NCI-H345 (cell line): ENCODE results near the gene ZNF837.
"Not testable (repeated sequence)": the region's sequence is repeated elsewhere in the genome, so short reads cannot be mapped to it uniquely, and the experiment has no call there.

Experiments
- DNase-seq: peaks from one replicate; lab custom pipeline; 2025; lab: John Stamatoyannopoulos, UW

The ZNF837 gene

DNA sequence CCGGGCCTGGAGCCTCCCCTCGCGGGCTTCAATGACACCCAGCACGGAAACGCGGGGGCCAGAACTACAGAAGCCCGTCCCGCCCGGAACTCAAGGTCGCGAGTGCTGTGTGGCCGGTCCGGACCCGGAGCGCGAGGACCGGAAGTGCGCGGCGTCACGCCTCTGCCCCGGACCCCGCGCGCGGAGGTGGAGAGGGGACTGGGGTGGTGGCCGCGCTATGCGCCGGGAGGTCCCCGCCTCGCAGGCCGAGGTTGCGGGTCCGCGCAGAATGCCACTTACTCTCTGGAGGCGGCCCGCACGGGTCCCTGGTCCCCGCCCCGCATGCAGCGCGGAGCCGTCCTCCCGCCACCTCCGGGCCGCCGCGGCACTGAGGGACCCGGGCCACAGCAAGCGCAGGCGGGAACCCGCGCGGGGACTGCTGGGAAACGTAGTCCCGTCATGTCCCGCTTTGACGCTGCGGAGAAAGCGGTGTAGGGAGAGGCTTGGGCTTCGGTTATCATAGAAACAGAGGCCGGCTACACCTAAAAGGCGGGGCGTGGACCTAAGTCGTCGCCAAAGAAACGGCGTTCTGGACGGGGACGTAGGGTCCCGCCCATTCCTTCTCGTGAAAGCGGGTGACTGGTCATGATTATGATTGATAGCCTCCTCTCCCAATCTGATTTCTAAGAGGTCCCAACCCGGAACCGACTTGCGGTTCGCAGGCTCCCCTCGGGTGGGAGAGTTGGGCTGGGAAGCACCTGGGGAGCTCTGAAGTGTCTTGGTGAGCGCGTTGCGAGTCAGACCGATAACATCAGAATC, at the start of gene ZNF837:
Gene ZNF837 (minus strand): TSS at position 369 of the 798 bp plus-strand sequence. CDS start 11,698 bp downstream, outside the sequence.
- peak; percentile 99 for DNase-seq

DNA sequence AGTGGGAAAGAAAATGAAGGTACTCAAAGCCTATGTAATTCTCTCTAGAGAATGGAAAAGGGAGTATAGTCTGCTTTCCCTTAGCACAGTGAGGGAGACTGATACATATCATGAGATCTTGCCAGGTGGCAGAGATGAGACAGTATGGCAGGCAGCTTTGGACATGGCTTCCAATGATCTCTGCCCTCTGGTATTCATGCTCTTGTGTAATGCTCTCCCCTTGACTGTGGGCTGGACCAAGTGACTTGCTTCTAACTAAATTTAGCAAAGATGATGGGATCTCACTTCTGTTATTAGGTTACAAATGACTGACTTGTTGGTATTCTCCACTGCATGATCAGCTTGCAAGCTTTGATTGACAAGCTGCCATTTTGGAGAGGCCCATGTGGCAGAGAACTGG, 48.9 kb upstream of the ZNF837 start:
- DNase-seq = no peak

DNA sequence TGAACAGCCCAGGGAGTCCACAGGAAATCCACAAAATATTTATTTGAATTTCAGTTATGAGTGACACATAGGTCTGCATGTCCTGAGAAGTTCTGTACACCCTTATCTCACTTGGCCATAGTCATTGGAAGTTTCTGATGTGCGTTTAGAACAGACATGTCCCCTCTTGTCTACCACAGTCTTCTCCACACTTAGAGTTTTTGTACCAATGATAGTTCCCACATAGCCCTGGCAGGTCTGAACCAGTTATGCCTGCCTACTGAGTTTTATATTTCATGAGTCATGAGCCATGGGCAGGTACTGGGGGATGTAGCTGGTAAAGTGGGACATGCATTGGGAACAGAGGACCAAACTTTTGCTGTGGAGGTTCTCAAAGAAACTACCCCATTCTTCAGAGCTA, 47.8 kb upstream of the ZNF837 start:
- no peak for DNase-seq

DNA sequence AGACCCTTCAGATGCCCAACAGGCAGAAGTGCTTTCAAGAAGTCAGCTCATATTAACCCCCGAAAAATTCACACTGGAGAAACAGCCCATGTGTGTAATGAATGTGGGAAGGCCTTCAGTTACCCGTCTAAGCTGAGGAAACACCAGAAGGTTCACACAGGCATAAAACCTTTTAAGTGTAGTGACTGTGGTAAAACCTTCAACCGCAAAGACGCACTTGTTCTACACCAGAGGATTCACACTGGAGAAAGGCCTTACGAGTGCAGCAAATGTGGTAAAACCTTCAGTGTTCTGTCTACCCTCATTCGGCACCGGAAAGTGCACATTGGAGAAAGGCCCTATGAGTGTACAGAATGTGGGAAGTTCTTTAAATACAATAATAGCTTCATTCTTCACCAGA, 36.2 kb upstream of the ZNF837 start:
- no peak for DNase-seq

DNA sequence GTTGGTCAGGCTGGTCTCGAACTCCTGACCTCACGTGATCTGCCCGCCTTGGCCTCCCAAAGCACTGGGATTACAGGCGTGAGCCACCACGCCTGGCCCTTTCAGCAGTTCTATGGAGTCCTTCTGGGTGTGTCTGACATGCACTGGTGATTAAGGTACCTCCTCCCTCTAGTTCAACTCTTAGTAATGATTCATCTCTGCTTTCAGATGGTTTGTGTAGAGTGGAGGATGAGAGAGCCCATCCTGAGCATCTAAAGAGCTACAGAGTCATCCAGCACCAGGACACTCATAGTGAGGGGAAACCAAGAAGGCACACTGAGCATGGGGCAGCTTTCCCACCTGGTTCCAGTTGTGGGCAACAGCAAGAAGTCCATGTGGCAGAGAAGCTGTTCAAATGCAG, 35.8 kb upstream of the ZNF837 start:
- DNase-seq = no peak

DNA sequence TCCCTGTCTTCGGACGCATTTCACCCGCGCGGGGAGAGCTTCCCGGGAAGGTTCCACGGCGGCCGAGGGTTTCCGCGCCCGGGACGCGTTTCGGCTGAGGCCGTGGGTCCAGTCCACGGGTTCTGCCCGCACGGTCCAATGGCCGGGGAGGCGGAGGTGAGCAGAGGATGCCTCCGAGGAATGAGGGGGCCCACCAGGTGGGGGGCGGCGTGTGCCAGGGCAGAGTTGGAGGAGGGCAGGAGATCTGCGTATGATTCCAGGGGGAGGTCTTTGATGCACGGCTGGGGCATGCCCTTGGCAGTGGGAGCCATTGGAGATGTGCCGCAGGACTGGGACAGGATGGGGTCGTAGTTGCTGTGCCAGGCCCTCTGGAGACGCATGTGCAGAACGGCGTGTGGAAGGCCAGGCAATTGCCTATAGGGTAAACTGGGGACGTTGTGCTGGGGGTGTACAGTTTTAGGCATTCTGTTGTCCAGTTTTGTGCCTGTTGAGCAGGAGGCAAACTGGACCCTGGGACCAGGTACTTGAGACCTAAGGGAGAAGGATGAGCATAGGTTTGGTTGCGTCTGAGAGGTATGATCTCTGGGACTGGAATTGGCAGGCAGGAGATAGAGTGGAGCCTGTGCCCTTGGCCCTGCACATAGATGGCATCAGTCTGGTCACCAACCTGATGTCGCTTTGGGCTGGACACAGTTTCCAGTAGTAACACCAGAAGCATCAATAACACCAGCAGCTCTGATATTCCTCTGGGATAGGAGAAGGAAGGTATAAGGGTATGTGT, 28.4 kb upstream of the ZNF837 start:
- DNase-seq = no peak

DNA sequence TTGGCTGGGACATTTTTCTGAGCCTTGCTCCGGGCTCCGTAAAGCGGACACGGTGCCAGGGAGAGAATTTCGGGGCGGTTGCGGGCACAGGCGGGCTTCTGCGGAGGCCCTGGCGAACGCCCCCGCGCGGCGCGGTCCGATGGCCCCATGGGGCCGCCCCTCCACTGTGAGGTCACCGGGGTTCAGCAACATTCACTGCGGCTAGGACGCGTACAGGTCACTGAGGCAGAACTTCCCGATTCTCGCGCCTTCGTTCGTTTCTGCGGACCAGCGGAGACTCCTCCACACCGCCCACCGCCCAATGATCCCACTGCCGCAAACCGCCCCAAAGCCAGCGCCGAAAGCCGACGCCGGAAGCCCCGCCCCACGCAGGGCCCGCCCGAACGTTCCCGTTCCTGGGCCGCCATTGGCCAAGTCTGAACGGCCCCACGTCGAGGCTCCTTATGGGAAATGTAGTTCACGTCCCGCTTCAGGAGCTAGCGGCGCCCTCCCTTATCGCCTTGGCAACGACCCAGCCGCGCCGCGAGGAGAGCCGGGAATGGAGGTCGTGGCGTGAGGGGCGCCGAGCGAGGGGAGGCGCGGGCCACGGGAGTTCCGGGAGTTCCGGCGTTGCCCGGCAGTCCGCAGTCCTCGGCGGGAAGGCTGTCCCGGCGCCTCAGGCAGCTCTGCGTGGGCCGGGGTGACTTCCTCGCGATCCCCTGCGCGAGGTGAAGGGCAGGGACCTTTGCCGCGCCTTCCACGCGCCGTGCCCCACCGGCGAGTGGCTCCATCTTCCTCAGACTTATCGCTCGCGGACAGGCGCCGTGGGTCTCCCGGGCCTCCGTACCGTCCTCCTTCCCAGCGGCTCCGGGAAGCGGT, 27.6 kb upstream of the ZNF837 start, which contains the start of gene ZNF584:
Gene ZNF584 (plus strand): TSS at position 498 of the 858 bp plus-strand sequence. CDS start 499 bp downstream, outside the sequence.
- DNase-seq = peak; percentile 93

DNA sequence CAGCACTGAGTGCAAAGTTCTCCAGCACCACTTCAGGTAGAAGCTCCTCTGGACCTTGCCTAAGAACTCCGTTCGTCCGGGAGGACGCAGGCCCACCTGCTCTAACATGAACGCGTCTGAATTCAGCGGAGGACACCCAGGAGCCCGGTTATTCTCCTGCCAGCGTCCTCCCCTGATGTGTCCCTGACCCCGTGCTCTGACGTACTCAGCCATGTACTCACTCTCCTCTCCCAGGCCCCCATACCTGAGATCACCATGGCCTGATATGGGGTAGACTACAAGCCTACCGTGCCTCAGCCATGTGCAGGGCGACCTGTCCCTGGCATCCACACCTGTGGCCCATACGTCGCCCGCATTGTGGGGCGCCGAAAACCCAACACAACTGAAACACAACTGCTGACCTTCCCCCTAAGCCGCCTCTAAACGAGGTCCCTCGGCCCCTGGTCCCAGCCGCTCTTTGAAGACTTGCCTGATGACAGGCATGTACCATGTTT, 26.9 kb upstream of the ZNF837 start:
- DNase-seq = no peak

DNA sequence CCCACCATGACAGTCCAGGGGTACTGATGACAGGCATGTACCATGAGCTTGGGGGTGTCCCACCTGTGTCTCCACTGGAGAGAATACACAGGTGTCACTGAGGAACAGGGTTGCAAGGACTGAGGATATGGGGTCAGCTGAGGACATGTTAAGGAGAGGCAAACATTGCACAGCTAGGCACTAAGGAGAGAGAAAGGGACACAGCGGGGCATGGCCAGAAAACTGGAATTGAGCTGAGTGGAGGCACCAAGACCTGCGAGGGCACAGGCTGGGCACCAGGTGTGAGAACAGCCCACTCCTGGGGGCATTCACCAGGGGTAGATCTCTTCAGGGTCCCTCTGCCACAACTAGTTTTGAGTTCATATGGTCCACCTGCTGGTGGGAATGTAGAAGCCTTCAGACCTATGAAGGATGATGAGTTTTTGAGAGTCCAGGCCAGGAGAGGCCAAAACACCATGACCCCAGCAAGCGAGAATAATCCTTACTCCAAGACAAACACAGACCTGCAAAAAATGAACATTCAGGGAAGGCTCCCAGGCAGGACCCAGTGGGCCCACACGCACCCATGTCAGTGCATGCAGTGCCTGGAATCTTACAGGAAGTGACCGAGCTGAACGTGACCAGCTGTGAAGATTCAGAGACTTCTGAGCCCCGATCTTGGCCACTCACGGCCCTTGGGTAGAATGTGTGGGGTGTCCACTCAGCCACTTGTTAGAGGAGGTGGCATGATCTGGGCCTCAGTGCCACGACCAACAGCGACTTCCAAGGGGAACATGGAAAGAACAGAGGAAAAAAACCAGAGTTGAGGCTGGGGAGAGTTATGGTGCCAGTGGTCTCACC, 26.2 kb upstream of the ZNF837 start:
- no peak for DNase-seq

DNA sequence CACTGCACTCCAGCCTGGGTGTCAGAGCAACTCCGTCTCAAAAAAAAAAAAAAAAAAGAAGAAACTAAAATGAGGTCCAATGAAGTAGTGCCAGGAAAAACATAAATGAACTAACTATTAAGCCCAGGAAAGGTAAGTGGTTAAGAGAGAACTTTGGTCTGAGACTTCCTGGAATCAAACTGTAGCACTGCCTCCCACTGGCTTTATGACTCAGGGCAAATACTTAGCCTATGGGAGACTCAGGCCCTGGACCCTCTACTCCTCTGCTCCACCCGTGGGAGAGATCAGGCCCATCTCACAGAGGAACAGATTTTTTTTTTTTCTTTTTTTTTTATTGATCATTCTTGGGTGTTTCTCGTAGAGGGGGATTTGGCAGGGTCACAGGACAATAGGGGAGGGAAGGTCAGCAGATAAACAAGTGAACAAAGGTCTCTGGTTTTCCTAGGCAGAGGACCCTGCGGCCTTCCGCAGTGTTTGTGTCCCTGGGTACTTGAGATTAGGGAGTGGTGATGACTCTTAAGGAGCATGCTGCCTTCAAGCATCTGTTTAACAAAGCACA, 23.2 kb upstream of the ZNF837 start:
- DNase-seq = not testable (repeated sequence)

DNA sequence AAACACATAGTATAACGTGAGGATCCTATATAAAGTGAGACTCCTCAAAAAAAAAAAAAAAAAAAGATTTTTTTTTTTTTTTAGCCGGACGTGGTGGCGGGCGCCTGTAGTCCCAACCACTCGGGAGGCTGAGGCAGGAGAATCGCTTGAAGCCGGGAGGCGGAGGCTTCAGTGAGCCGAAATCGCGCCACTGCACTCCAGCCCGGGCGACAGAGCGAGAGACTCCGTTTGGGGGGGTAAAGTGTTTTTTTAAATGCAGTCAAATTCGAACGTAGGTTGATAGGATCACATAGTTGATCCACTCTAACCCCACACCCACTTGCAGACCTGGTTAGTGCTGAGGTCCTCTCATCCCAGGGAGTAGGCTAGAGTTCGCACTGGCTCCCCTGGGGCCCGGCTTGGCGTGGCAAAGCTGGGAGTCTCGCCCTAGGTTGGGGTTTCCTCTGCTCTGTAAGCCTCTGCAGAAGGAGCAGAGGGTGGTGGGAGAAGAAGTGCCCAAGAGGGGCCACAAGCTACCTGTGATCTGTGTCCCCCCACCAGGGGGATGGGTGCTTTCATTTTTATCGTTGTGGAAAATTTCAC, 21.1 kb upstream of the ZNF837 start:
- DNase-seq = no peak

DNA sequence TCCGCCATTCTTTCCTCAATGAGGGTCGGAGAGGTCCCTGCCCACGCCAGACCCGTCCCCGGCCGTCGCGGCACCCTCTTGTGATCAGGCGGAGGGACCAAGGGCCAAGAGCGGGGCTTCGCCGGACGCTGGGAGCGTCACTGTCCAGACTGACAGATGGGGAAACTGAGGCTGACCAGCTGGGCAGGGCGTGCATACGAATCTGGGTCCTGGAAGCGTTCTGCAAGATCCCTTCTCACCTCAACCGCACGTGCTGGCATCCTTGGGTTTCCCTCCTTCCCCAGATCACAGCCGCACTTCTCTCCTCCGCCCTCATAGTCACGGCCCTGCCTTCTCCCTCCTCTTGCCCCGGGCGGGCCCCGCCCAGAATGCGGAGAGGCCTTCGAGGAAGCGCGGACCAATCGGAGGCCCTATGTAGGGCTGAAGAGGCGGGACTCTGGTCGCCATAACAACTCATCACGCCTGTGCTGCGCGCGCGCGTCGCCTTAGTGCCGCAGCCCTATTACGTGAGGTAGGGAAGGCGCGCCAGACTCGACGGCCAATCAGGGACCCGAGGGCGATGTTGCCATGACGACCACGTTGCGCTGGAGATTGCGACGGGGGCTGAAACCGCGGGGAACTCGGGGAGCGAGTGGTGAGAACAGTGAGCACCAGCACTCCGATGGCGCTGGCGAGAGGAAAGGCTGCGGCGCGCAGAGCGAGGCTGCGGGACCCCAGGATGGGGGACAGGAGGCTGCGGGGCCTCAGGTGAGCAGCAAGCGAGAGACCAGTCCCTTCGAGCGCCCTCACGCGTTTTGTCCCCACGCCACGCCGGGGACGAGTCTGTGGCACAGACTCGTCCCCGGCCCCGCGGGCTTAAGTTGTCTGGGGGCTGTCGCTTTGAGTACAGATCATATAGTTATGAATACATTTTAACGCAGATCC, 20.3 kb upstream of the ZNF837 start:
- peak; percentile 98 for DNase-seq

DNA sequence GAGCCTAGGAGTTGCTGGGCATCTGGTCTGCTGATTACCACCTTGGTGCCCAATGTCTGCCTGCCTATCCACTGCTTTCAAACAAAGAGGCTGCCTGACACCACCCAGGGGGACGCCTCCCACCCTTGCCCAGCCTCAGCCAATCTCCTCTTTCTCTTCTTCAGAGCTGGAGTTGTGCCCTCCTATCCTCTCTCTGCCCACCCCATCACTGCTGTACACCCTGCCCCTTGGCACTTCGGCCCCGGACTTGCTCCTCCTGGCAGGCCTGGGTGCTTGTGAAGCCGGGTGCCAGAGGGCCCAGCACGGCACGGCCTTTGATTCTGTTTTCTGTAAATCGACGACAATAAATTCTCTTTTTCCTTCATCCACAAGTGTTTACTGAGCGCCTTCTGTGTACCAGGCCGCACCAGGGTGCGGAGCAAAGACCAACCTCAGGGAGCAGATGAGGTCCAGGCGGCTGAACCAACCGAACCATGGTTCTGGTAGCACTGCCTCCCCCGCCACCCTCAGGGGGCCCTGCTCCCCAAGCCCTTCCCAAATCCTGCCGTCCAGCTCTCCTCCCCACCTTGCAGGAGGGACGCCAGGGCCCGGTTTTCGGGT, 19.6 kb upstream of the ZNF837 start:
- peak; percentile 47 for DNase-seq

DNA sequence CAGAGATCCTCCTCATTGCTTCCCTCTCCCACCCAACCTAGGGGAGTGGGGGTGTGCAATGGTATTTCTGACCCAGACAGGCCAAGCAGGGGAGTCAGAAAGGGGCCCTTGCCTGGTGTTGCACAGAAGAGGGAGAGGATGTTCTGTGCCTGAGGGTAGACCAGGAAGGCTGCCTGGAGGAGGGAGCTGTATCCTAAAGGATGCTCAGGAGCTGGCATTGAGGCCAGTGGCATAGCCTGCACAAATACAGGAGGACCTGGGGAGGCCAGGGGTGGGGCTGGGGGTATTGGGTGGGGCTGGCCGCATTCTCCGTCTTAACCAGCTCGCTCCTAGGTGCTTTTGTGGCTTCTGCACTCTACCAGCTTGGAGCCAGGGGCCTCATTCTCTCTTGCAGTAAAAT, 19.1 kb upstream of the ZNF837 start:
- DNase-seq = no peak

DNA sequence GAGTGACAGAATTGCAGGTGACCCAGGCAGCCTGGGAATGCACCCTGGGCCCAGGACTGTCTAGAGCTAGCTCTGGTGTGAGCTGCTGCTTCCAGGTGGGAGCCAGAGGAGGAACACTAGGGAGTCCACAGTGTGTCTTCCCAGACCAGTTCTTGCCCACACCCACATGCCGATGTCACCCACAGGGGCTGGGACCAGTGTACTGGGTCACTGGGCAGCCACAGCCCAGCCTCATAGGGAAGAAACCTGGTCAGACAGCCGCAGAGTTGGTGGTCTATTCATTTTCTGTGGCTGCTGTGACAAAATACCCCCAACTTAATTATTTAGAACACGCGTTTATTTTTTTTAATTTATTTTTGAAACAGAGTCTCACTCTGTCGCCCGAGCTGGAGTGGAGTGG, 17.7 kb upstream of the ZNF837 start:
- no peak for DNase-seq

DNA sequence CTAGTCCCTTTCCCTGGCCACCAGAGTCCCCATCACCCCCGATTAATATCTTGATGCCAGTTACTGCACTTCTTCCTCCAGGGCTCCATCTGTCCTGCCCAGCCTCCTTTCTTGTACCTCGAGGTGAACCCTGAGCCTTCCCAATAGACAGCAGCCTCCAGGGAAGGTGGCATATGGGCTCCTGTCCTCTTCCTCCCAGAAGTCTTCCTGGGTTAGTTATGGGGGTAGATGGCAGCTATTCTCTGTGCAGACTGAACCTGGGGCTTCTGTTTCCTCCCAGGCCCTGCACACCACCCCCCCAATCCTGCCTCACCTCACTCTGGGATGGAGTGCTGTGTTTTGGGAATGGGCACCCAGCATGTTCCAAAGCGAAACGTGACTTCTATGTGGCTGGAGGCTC, 17.3 kb upstream of the ZNF837 start:
- DNase-seq = no peak

DNA sequence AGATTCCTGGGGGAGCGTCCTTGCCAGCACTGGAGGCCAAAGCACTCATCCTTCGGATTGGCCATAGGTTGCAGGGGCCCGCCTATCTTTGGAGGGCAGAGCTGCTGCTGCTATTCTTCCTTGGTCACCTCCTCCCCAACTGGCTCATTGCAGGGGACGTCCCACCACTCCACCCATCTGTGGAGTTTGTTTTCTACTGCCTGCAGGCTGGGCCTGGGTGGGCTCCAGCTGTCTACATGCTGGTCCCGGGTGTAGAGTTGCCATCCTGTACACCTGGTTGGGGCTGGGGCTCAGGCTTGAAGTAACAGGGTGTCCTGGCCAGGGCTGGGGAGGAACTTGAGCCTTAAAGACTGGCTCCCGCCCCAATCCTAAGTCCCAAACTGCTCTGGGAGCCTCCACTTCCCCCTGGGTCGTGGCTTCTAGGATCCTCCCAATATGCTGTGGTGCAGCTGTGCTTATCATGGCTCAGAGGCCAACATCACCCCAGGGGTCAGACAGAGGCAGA, 16.8 kb upstream of the ZNF837 start:
- DNase-seq = no peak

DNA sequence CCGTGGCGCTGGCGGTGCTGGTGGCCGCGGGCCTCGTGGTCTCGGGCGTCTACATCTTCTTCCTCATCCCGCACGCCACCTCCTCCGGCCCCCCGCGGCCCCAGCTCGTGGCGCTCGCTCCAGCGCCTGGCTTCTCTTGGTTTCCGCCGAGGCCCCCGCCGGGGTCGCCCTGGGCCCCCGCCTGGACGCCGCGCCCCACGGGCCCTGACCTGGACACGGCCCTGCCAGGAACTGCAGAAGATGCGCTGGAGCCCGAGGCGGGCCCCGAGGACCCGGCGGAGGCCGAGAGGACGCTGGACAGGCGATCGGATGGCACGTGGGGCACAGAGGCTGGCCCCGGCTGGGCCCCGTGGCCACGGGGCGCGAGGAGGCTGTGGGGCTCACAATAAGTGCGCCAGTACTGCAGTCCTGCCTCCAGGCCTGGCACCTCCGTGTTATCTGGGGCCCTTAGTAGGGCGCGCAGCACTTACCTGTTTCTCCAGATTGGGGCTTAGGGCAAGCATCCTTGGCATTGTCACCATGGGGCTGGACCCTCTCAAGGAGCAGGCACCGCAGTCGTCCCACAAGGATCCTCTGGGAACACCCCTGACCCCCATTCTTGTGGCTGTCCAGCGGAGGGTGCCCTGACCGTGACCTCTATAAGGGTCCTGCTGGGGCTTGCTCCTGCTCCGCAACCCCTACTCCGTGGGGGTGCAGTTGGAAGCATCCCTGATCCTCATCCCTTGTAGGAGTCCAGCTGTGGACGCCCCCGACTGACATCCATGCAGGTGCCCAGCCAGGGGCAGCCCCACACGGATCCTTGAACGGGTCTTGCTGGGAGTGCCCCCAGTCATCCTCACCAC, 16.1 kb upstream of the ZNF837 start:
- no peak for DNase-seq
